Vagina (tissue), 2 donors: Measurements from ENCODE around the gene ACSF3. TPM values are rescaled to one million over a fixed set of nuclear protein-coding genes. Genes with fewer than 3 reads are reported as not detected.
A peak's percentile ranks its signal among the peaks of the same experiment; 100 is the strongest.
"Not testable (repeated sequence)": the region's sequence is repeated elsewhere in the genome, so short reads cannot be mapped to it uniquely, and the experiment has no call there.

ENCODE experiments used
- DNase-seq, 2 donors: peaks; one replicate each; pipeline ENCODE4 v3.0.0-alpha.2; 2017; ENCODE audit errors: extremely low spot score in 2 of 2
- H3K27ac ChIP-seq: fragments of 200-600 bp; sonication (generic); one replicate; pipeline ENCODE4 v1.5.1; 2019
- H3K27me3 ChIP-seq: fragments of 200-600 bp; sonication (generic); one replicate; pipeline ENCODE4 v1.5.1; 2019
- H3K36me3 ChIP-seq, 2 donors: fragments of 200-600 bp; sonication (generic); one replicate each; pipeline ENCODE4 v1.5.1; 2017 to 2019
- H3K4me1 ChIP-seq: fragments of 200-600 bp; sonication (generic); one replicate; pipeline ENCODE4 v1.5.1; 2019
- H3K4me3 ChIP-seq, 2 donors: fragments of 200-600 bp; sonication (generic); 1 replicate in 1 of 2; 2 replicates in 1 of 2; pipeline ENCODE4 v1.5.1; 2016 to 2019
- H3K9me3 ChIP-seq: fragments of 200-600 bp; sonication (generic); one replicate; pipeline ENCODE4 v1.5.1; 2019
- POLR2A ChIP-seq, 2 donors: fragments of 450-650 bp; IDR thresholded peaks; one replicate each; pipeline ENCODE4 v1.6.1; 2017; ENCODE audit warnings: antibody characterized with exemption in 2 of 2, mild to moderate bottlenecking in 2 of 2, moderate library complexity in 2 of 2
- POLR2AphosphoS5 ChIP-seq, 2 donors: sonication (generic); formaldehyde crosslinking; IDR thresholded peaks; one replicate each; pipeline ENCODE4 v1.9.0; 2017; ENCODE audit warnings: antibody characterized with exemption in 2 of 2, mild to moderate bottlenecking in 2 of 2, low read depth in 1 of 2; ENCODE audit not compliant: insufficient read depth in 1 of 2
- intact Hi-C: fragments of 100-400 bp; cut with DNase I; formaldehyde crosslinking; loops from one replicate; pipeline ENCODE4 v1.15.1; 2023
- total RNA-seq: library from RNA; depleted of rRNA; stranded (reverse); fragments of >200 nt; gene quantifications from one replicate; pipeline ENCODE4 v1.2.3, GENCODE V29; 2016
- TF ChIP-seq, protein P1 (sequence below), 3 experiments: fragments of 450-650 bp in 2 of 3; fragments of 200-600 bp in 1 of 3; sonication (generic) in 1 of 3; IDR thresholded peaks; one replicate each; pipeline ENCODE4 v1.5.1; 2017 to 2019; ENCODE audit warnings: antibody characterized with exemption in 3 of 3, mild to moderate bottlenecking in 2 of 3, moderate library complexity in 2 of 3

The ACSF3 gene
- total RNA-seq, 1 donor from 2014 or later = 23.3 TPM

DNA sequence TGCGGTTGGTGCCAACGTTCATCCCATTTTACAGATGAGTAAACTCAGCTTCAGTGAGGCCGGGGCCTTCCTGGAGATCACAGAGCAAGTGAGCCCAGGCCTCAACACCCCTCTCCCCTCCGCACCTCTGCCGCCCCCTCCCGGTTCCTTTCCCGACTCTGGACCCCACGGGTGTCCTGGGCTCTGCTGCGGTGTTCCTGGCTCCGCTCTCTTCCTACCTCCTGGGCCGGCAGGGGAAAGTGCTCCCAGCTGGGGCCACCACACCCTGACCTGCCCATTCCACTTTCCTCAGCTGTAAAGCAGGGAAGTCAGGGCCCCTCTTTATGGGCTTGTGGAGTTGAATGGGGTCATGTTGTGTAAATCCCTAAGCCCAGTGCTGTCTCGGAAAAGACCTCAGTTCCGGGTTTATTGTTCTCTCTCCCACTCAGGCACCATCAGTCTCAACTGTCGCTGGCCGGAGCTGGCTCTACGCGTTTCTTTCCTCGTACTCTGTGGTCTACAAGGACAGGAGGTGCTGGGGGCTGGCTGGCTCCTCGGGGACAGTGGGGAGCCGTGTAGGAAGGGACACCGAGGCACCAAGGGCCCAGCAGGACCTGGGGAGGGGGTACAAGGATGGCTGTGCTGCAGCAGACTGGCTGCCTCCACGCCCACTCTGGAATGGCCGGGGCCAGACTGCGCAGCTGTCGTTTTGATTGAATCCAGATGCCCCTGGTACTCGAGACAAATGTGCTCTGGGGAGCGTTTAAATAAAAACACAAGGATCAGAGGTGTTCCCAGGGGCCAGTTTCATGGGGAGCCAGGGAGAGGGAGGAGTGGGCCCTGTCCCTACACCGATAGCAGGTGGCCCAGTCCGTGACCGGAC is 21.7 kb upstream of the ACSF3 start:
- no peaks in the 10 kb centered on the region for H3K36me3 ChIP-seq
- TF ChIP-seq, protein P1, sequence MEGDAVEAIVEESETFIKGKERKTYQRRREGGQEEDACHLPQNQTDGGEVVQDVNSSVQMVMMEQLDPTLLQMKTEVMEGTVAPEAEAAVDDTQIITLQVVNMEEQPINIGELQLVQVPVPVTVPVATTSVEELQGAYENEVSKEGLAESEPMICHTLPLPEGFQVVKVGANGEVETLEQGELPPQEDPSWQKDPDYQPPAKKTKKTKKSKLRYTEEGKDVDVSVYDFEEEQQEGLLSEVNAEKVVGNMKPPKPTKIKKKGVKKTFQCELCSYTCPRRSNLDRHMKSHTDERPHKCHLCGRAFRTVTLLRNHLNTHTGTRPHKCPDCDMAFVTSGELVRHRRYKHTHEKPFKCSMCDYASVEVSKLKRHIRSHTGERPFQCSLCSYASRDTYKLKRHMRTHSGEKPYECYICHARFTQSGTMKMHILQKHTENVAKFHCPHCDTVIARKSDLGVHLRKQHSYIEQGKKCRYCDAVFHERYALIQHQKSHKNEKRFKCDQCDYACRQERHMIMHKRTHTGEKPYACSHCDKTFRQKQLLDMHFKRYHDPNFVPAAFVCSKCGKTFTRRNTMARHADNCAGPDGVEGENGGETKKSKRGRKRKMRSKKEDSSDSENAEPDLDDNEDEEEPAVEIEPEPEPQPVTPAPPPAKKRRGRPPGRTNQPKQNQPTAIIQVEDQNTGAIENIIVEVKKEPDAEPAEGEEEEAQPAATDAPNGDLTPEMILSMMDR (IDR thresholded peaks at IDR 0.05) = no peak
- TF ChIP-seq POLR2AphosphoS5 (IDR thresholded peaks at IDR 0.05; ENCODE audit: insufficient read depth in 1 of 2, low read depth in 1 of 2) = peak in 1 of 2 donors; percentile 39
- intact Hi-C loops = no loop called here
- no peak overlapping the region for H3K27ac ChIP-seq
- DNase-seq = no peak
- H3K27me3 ChIP-seq = no peaks in the 10 kb centered on the region
- peak overlapping the region in 1 of 2 donors; percentile 27 for H3K4me3 ChIP-seq
- no peaks in the 10 kb centered on the region for H3K9me3 ChIP-seq
- peaks cover 11% of the 10 kb centered on the region for H3K4me1 ChIP-seq

DNA sequence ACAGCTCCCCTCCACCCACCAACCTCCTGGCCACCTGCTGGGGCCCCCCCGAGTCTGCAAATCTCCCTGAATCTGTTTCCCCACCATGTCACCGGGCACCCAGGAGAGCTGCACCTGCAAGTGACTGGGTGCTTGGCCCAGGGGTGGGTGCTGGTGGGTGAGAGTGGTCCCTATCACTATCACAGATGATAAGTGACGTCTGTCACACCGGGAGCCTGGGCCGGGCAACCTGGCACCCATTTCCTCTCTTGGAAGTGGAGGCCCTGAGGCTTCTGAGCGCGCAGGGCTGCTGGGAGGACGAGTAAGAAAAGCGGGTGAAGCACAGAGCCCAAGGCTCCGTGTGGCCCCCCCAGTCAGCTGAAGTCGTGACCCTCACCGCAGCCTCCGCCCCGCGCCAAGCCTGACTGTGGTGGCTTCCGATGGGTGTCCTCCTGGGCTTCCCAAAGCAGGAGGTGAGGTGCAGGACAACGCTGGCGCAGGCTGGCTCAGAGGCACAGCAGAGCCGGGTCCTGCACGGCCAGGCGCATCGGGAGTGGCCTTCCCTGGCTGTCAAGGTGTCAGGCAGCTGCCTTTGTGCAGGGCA is 21.0 kb upstream of the ACSF3 start:
- TF ChIP-seq, protein P1 (IDR thresholded peaks at IDR 0.05) = no peak
- TF ChIP-seq POLR2AphosphoS5 (IDR thresholded peaks at IDR 0.05; ENCODE audit: insufficient read depth in 1 of 2, low read depth in 1 of 2) (no peak), POLR2A (IDR thresholded peaks at IDR 0.05) (no peak)

DNA sequence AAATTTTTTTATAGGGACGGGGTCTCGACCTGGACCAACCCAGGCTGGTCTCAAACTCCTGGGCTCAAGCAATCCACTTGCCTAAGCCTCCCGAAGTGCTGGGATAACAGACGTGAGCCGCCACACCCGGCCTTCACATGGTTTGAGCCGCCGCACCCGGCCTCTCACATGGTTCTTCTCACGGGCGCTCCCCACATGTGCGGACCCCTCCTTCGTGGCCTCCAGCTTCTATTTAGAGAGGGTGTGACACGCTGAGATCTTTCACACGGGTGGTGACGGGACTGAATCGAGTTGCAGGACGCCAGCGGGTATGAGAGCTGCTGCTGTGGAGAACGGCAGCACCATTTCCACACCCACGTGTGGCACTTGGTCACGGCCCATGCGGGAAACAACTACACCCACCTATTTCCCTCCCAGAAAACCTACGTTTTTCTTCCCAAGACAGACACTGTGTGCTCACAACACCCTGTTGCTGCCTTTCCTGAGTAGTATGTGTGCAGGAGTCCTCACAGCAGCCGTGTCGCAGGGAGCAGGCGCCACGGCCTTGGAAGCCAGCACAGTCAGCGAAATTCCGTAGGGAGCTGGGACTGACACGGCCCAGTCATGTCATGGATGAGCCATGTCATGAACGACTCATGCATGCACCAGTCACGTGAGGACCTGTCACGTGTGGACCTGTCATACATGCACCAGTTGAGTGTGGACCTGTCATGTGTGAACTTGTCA is 20.1 kb upstream of the ACSF3 start:
- no peaks in the 10 kb centered on the region for H3K27me3 ChIP-seq
- H3K36me3 ChIP-seq = no peaks in the 10 kb centered on the region
- TF ChIP-seq POLR2A (IDR thresholded peaks at IDR 0.05) (no peak), POLR2AphosphoS5 (IDR thresholded peaks at IDR 0.05; ENCODE audit: insufficient read depth in 1 of 2, low read depth in 1 of 2) (no peak)
- TF ChIP-seq, protein P1 (IDR thresholded peaks at IDR 0.05) = no peak
- H3K9me3 ChIP-seq = no peaks in the 10 kb centered on the region
- H3K27ac ChIP-seq = no peak overlapping the region
- DNase-seq = no peak
- H3K4me3 ChIP-seq = no peak overlapping the region
- intact Hi-C loops = no loop called here
- peaks cover 11% of the 10 kb centered on the region for H3K4me1 ChIP-seq

More for the DNA sequence above, 21.0 kb upstream of the ACSF3 start:
- no peak overlapping the region for H3K27ac ChIP-seq
- intact Hi-C loops = no loop called here
- no peak overlapping the region for H3K4me3 ChIP-seq
- no peaks in the 10 kb centered on the region for H3K27me3 ChIP-seq
- peaks cover 11% of the 10 kb centered on the region for H3K4me1 ChIP-seq
- H3K36me3 ChIP-seq = no peaks in the 10 kb centered on the region
- DNase-seq = no peak
- H3K9me3 ChIP-seq = no peaks in the 10 kb centered on the region

DNA sequence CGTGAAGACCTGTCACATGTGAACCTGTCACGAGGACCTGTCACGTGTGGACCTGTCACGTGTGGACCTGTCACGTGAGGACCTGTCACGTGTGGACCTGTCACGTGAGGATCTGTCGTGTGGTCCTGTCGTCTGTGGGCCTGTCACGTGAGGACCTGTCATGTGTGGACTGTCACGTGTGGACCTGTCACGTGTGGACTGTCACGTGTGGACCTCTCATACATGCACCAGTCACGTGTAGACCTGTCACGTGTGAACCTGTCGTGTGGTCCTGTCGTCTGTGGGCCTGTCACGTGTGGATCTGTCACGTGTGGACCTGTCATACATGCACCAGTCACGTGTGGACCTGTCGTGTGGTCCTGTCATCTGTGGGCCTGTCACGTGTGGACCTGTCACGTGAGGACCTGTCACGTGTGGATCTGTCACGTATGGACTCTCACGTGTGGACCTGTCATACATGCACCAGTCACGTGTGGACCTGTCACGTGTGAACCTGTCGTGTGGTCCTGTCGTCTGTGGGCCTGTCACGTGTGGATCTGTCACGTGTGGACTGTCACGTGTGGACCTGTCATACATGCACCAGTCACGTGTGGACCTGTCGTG is 19.5 kb upstream of the ACSF3 start:
- DNase-seq, H3K27me3 ChIP-seq, H3K27ac ChIP-seq, H3K9me3 ChIP-seq, intact Hi-C loops, H3K36me3 ChIP-seq, H3K4me3 ChIP-seq: not testable (repeated sequence)
- H3K4me1 ChIP-seq = peaks cover 11% of the 10 kb centered on the region
